Stimulated activated CD8-positive, alpha-beta memory T cell treated with anti-CD3 and anti-CD28 coated beads, Interleukin-7, amount 100 ng/mL, for 24 hours (primary cell): ENCODE measurements around the gene EIF3F.
"Not testable (repeated sequence)": the region's sequence is repeated elsewhere in the genome, so short reads cannot be mapped to it uniquely, and the experiment has no call there.

Source experiments
- DNase-seq: peaks from one replicate; pipeline ENCODE4 v3.0.0-alpha.2; 2020; ENCODE audit warnings: low read depth

EIF3F gene

GRCh38 chr11:7986768-7987559 is at the start of gene EIF3F:
EIF3F (plus strand) TSS chr11:7987337; CDS start chr11:7987353, 16 bp downstream.
- peak; percentile 63 for DNase-seq

DNA sequence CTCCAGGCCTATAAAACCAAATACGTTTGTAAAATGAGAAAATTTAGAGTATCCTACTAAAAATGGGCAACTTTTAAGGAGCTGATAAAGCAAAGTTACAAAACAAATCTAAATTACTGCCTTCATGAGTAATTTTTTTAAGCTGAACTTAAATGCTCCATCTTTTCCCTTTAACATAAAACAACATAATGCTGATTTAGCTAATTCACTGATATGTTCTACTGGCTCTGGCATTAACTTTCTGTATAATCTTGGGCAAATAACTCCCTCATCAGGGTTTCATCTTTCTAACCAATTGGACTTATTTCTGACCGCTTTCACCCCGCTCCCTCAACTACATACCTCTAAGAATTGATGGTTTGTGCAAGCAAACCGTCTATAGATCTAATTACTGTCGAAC is 46.0 kb upstream of the EIF3F start:
- DNase-seq, result no peak

DNA sequence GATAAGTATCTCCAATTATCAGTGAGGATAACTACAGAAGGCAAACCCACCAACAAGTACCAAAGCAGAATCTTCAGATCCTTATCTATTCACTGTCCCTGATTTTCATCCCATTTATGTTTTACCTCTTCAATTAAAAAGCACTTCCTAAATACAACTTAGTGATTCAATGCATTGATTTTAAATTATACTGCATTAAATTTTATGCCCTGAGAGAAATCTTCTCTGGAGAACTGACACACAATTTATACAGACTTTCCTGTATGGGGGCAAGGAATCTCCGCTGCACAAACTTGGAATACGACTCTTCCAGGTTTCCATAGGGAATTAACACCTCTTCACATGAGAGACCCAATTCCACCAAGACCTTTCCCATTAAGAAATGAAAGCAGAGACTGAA is 45.5 kb upstream of the EIF3F start, which contains the start of gene OR10A3:
OR10A3 (minus strand) TSS at position 101 of the 400 bp plus-strand sequence. CDS start 2,188 bp downstream, outside the sequence.
- no peak for DNase-seq

- no peak for DNase-seq
Measured at GRCh38 chr11:7944123-7944522, 43.0 kb upstream of the EIF3F start.

DNA sequence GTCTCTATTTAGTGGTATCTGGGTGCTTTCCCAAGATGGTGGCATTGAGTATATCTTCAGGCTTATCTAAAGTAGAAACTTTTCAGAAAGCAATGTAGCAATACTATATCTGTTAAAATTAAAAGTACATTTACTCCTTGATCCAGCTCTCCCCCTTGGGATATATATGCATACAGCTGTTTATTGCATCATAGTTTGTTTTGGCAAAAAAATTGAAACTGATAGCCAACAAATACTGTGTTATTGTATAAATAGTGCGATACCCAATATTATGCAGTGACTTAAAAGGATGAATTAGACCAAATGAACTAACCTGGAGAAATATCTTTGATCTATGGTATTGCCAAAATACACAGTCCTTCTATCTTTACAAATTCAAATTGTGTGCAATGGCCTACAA is 37.2 kb upstream of the EIF3F start:
- no peak for DNase-seq

DNA sequence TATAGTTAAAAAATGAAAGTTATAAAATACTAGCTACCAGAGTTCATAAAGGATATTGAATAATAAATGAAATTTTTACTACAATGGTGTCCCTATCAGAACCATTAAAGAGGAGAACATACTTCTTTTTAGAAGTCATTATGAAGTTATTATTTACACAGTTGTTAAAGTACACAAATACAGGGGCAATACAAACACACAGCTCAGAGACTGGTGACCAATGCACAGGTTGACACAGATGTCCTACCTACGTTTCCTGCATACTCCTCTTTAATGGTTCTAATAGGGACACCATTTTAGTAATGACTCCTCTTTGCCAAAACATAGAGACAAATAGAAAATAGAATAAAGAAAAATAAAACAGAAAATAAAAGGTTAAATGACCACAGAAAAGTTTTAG is 31.9 kb upstream of the EIF3F start:
- DNase-seq, result no peak

- DNase-seq, result no peak
Measured at GRCh38 chr11:7964261-7964660, 22.9 kb upstream of the EIF3F start.

DNA sequence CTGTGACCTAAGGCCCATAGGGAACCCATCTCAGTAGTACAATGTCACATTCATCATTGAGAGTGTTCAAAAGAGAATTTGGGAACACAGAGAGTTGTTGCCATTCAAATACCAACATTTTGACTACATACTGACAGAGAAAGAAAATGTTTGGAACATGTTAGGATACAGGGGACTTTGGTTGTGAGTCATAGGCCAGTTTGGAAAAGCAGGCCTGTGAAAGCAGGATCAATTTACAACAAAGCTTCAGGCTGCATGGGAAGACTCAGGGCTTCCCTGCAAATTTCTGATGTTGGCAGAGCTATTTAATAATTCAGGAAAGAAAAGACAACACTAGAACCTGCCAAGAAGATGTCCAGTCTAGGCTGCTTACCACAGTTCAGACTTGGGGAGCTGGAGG is 22.3 kb upstream of the EIF3F start:
- DNase-seq, result no peak

GRCh38 chr11:7965386-7965785 is 21.8 kb upstream of the EIF3F start, which contains the start of gene NLRP10:
NLRP10 (minus strand) TSS chr11:7965447; CDS start chr11:7963495, 1,952 bp downstream.
- no peak for DNase-seq

DNA sequence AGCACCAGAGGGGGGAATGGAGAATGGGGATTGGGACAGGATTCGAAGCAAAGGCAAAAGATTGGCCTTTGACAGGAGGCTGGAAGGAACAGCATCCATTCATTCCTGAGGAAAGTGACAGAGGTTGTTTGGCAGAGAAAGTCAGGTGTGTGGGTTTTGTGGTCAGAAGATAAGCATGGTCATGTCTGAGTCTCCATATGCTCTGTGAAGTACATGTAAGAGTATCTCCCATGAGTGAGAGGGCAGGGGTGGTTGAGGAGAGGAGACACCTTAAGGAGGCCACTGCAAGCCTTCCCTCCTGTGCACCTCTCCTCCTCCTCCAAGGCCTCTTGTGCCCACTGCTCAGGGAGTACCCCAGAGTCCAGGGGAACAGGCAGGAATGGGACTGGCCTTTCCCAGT is 20.0 kb upstream of the EIF3F start:
- no peak for DNase-seq

GRCh38 chr11:7967826-7968225 is 19.3 kb upstream of the EIF3F start:
- no peak for DNase-seq

- no peak for DNase-seq
Measured at GRCh38 chr11:7968686-7969085, 18.5 kb upstream of the EIF3F start.

GRCh38 chr11:7969756-7970646 is 17.1 kb upstream of the EIF3F start:
- DNase-seq, result no peak

DNA sequence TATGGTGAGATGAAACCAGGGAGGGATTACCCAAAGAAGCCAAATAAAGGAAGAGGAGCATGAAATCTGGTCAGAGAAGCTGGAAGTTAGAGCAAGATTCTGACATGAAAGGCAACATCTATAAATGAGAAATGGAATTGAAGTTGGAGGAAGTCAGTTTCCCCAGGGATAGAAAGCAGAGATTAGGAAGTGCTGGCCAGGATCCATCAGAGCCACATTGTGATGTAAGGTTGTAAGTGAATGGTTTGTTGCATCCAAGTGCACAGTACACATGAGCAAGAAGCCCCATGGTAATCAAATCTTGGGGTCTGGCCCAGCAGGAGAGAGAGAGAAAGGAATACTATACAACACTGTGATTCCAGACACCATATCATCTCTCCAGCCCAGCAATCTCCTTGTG is 15.3 kb upstream of the EIF3F start:
- DNase-seq, result no peak

GRCh38 chr11:7973011-7973410 is 14.1 kb upstream of the EIF3F start:
- DNase-seq, result no peak

DNA sequence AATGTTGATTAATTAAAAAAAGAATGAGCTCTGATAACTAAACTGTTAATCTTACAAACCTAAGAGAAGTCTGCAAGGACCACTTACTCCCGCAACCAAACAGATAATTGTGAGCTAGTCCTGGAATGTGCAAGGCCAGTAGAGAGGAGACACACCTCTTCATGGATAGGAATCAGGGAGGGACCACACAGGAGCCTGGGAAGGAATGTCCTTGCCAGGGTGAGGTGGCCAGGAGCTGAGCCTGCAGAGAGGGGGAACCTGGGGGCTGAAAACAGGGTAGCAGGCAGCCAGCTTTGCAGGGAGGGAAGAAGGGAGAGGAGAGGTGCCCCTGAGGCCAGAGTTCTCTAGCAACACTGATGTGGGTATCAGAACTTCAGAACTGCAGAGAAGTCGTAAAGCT is 12.5 kb upstream of the EIF3F start:
- no peak for DNase-seq

- no peak for DNase-seq
Measured at GRCh38 chr11:7977232-7977917, 9.8 kb upstream of the EIF3F start.

GRCh38 chr11:7981619-7982157 is 5.4 kb upstream of the EIF3F start:
- no peak for DNase-seq

DNA sequence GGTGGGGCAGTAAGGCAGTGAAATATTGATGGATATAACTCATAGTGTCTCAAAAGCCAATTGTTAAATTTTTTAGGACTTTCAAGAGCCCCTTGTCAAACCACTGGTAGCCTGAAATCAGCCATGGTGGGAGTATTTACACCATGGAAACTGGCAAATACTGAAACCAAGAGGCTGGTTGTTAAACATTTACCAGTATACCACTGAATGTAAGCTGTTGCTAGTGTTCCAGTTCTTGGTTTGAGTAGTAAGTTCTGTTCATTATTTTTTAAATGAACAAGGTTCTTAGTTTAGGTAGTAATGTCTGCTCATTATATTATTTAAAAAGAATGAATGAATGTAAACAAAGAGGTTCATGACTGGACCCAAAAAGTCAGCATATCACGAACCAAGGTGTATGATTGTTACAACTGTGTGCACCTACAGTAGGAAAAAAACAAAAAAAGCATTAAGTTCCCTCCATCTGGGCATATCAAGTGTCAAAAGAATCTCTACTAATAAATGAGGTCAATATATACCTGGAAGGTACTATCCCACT is 4.5 kb upstream of the EIF3F start:
- DNase-seq, result no peak

GRCh38 chr11:7983832-7984590 is 3.1 kb upstream of the EIF3F start:
- no peak for DNase-seq

DNA sequence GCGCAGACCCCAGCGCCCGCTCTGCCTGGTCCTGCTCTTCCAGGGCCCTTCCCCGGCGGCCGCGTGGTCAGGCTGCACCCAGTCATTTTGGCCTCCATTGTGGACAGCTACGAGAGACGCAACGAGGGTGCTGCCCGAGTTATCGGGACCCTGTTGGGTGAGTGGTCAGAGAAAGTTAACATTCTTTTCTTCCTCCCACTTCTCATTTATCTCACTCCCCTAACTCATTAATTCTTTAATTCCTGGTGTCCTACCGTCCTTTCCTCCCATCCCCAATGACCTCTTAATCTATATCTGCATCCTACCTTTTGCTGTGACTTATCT is 385 bp downstream of the EIF3F start:
- not testable (repeated sequence) for DNase-seq
